Testis (tissue), 2 donors: ENCODE measurements around the gene YPEL1.

Experiments
- POLR2A ChIP-seq: fragments of 450-650 bp; IDR thresholded peaks from one replicate; pipeline ENCODE4 v1.6.1; 2017; ENCODE audit warnings: antibody characterized with exemption, mild to moderate bottlenecking, moderate library complexity
- TF ChIP-seq, protein P1 (sequence below), 3 experiments: fragments of 450-650 bp in 2 of 3; fragments of 200-600 bp in 1 of 3; sonication (generic) in 1 of 3; IDR thresholded peaks; one replicate each; pipeline ENCODE4 v1.5.1; 2016 to 2019; ENCODE audit warnings: antibody characterized with exemption in 3 of 3, mild to moderate bottlenecking in 2 of 3, moderate library complexity in 1 of 3

- TF ChIP-seq, protein P1, sequence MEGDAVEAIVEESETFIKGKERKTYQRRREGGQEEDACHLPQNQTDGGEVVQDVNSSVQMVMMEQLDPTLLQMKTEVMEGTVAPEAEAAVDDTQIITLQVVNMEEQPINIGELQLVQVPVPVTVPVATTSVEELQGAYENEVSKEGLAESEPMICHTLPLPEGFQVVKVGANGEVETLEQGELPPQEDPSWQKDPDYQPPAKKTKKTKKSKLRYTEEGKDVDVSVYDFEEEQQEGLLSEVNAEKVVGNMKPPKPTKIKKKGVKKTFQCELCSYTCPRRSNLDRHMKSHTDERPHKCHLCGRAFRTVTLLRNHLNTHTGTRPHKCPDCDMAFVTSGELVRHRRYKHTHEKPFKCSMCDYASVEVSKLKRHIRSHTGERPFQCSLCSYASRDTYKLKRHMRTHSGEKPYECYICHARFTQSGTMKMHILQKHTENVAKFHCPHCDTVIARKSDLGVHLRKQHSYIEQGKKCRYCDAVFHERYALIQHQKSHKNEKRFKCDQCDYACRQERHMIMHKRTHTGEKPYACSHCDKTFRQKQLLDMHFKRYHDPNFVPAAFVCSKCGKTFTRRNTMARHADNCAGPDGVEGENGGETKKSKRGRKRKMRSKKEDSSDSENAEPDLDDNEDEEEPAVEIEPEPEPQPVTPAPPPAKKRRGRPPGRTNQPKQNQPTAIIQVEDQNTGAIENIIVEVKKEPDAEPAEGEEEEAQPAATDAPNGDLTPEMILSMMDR (IDR thresholded peaks at IDR 0.05), result no peak
- TF ChIP-seq POLR2A, result no peak
These were observed 20.8 kb downstream of the YPEL1 start for GRCh38 chr22:21714786-21715185.
